Keratinocyte (primary cell): Measurements from ENCODE around the gene ATG2B. TPM values are rescaled to one million over a fixed set of nuclear protein-coding genes. Genes with fewer than 3 reads are reported as not detected.

ENCODE experiments used
- DNase-seq: peaks from one replicate; pipeline ENCODE4 v3.0.0-alpha.2; 2011; ENCODE audit warnings: low read depth, missing footprints, low spot score
- FAIRE-seq: peaks from 2 replicates; lab custom pipeline; 2011; peaks lifted over from hg19 to GRCh38; lab: Jason Lieb, UNC
- H2AFZ ChIP-seq: 2 replicates; pipeline ENCODE4 v1.6.0; 2012; ENCODE audit warnings: low read length, control low read depth, inconsistent platforms; ENCODE audit not compliant: control insufficient read depth
- H3K27ac ChIP-seq: 2 replicates; pipeline ENCODE4 v1.5.1; 2011; ENCODE audit warnings: low read length; ENCODE audit not compliant: control insufficient read depth, insufficient read depth
- H3K27me3 ChIP-seq: 3 replicates; pipeline ENCODE4 v1.6.0; 2011; ENCODE audit warnings: low read length; ENCODE audit not compliant: control insufficient read depth, insufficient read depth; ENCODE audit errors: extremely low read depth
- H3K36me3 ChIP-seq, 2 experiments: 2 replicates in 1 of 2; 3 replicates in 1 of 2; pipeline ENCODE4 v1.5.1; 2011; ENCODE audit warnings: low read length in 2 of 2, mild to moderate bottlenecking in 1 of 2; ENCODE audit not compliant: control insufficient read depth in 2 of 2, insufficient read depth in 2 of 2; ENCODE audit errors: extremely low read depth in 1 of 2
- H3K4me1 ChIP-seq: 3 replicates; pipeline ENCODE4 v1.5.1; 2011; ENCODE audit warnings: low read length; ENCODE audit not compliant: control insufficient read depth, insufficient read depth; ENCODE audit errors: extremely low read depth
- H3K4me2 ChIP-seq: 3 replicates; pipeline ENCODE4 v1.6.0; 2011; ENCODE audit warnings: low read depth, low read length; ENCODE audit not compliant: control insufficient read depth, insufficient read depth; ENCODE audit errors: extremely low read depth
- H3K4me3 ChIP-seq, 3 experiments: fragments of 200-600 bp in 1 of 3; sonication (generic) in 1 of 3; 2 replicates in 2 of 3; 3 replicates in 1 of 3; pipeline ENCODE4 v1.5.1; 2011 to 2016; ENCODE audit warnings: low read length in 3 of 3, mild to moderate bottlenecking in 3 of 3, control low read depth in 2 of 3, inconsistent platforms in 1 of 3, low read depth in 1 of 3, mixed read lengths in 1 of 3, mixed run types in 1 of 3, moderate library complexity in 1 of 3; ENCODE audit not compliant: control insufficient read depth in 2 of 3, insufficient read depth in 2 of 3; ENCODE audit errors: extremely low read depth in 1 of 3
- H3K79me2 ChIP-seq: 2 replicates; pipeline ENCODE4 v1.6.0; 2012; ENCODE audit warnings: low read length; ENCODE audit not compliant: control insufficient read depth, insufficient read depth
- H3K9ac ChIP-seq: 3 replicates; pipeline ENCODE4 v1.6.0; 2011; ENCODE audit warnings: low read length; ENCODE audit not compliant: control insufficient read depth, insufficient read depth; ENCODE audit errors: extremely low read depth
- H3K9me1 ChIP-seq: 3 replicates; pipeline ENCODE4 v1.6.0; 2011; ENCODE audit warnings: low read length; ENCODE audit not compliant: control insufficient read depth, insufficient read depth; ENCODE audit errors: extremely low read depth
- H3K9me3 ChIP-seq: 2 replicates; pipeline ENCODE4 v1.5.1; 2012; ENCODE audit warnings: low read depth, low read length; ENCODE audit not compliant: control insufficient read depth
- H4K20me1 ChIP-seq: 3 replicates; pipeline ENCODE4 v1.6.0; 2011; ENCODE audit warnings: low read length; ENCODE audit not compliant: control insufficient read depth, insufficient read depth; ENCODE audit errors: extremely low read depth
- EZH2 ChIP-seq: IDR thresholded peaks from one replicate; pipeline ENCODE4 v1.6.1; 2012; ENCODE audit warnings: inconsistent platforms, mild to moderate bottlenecking, low read length, moderate library complexity
- dilution Hi-C: fragments of 300-500 bp; cut with MboI; formaldehyde crosslinking; loops from one replicate; pipeline ENCODE4 v1.7.0; 2020; ENCODE audit warnings: low sequenced_read_pairs; ENCODE audit not compliant: extremely low pct_ligation_motif_present
- polyA plus RNA-seq, 5 experiments: library from polyadenylated mRNA; depleted of rRNA in 3 of 5; stranded (reverse) in 3 of 5; stranded (forward) in 1 of 5; unstranded in 1 of 5; fragments of >200 nt; gene quantifications; 1 replicate in 1 of 5; 2 replicates in 3 of 5; 3 replicates in 1 of 5; pipeline versions ENCODE4 v1.2.1 to v1.2.3, GENCODE V29; 2011 to 2012; ENCODE audit warnings: missing spikeins in 2 of 5, low read depth in 1 of 5, low replicate concordance in 1 of 5
- TF ChIP-seq, protein P1 (sequence below), 3 experiments: IDR thresholded peaks in 1 of 3; conservative IDR thresholded peaks in 1 of 3; optimal IDR thresholded peaks in 1 of 3; 2 replicates in 2 of 3; 3 replicates in 1 of 3; pipeline versions ENCODE3 to v1.5.1; 2011; ENCODE audit warnings: low read length in 3 of 3, mild to moderate bottlenecking in 3 of 3, moderate library complexity in 2 of 3, control low read depth in 1 of 3, inconsistent platforms in 1 of 3; ENCODE audit not compliant: insufficient read depth in 2 of 3; ENCODE audit errors: extremely low read depth in 1 of 3

Gene ATG2B
- polyA plus RNA-seq, 1 donor (not counting 4 experiments of a cell fraction or from before 2014, with no cell fraction given): 11.4 TPM

GRCh38 chr14:96373538-96373937 lies 10.4 kb upstream of the ATG2B start:
- Histone ChIP-seq H3K9me3 (no peaks in the 10 kb centered on the region), H3K36me3 (no peaks in the 10 kb centered on the region), H3K4me1 (no peaks in the 10 kb centered on the region), H3K27ac (no peak overlapping the region), H3K9ac (no peak overlapping the region), H3K27me3 (no peaks in the 10 kb centered on the region), H3K4me3 (no peak overlapping the region), H3K79me2 (peaks cover 32% of the 10 kb centered on the region), H4K20me1 (no peaks in the 10 kb centered on the region), H3K4me2 (no peak overlapping the region), H2AFZ (no peak overlapping the region), H3K9me1 (no peaks in the 10 kb centered on the region)
- TF ChIP-seq, protein P1, sequence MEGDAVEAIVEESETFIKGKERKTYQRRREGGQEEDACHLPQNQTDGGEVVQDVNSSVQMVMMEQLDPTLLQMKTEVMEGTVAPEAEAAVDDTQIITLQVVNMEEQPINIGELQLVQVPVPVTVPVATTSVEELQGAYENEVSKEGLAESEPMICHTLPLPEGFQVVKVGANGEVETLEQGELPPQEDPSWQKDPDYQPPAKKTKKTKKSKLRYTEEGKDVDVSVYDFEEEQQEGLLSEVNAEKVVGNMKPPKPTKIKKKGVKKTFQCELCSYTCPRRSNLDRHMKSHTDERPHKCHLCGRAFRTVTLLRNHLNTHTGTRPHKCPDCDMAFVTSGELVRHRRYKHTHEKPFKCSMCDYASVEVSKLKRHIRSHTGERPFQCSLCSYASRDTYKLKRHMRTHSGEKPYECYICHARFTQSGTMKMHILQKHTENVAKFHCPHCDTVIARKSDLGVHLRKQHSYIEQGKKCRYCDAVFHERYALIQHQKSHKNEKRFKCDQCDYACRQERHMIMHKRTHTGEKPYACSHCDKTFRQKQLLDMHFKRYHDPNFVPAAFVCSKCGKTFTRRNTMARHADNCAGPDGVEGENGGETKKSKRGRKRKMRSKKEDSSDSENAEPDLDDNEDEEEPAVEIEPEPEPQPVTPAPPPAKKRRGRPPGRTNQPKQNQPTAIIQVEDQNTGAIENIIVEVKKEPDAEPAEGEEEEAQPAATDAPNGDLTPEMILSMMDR (optimal IDR thresholded peaks at IDR 0.05 in 1 of 3, IDR thresholded peaks at IDR 0.05 in 1 of 3, conservative IDR thresholded peaks at IDR 0.05 in 1 of 3; ENCODE audit: extremely low read depth in 1 of 3, insufficient read depth in 2 of 3, low read length in 3 of 3): no peak
- no peak for TF ChIP-seq EZH2
- FAIRE-seq (no peak), DNase-seq (no peak)
- dilution Hi-C loops: no loop called here

GRCh38 chr14:96370528-96370927 lies 7.4 kb upstream of the ATG2B start:
- no peaks in the 10 kb centered on the region for H3K27me3 ChIP-seq
- dilution Hi-C loops: no loop called here
- peaks cover 57% of the 10 kb centered on the region for H3K79me2 ChIP-seq
- no peaks in the 10 kb centered on the region for H4K20me1 ChIP-seq
- H2AFZ ChIP-seq: no peak overlapping the region
- TF ChIP-seq, protein P1 (optimal IDR thresholded peaks at IDR 0.05 in 1 of 3, IDR thresholded peaks at IDR 0.05 in 1 of 3, conservative IDR thresholded peaks at IDR 0.05 in 1 of 3; ENCODE audit: extremely low read depth in 1 of 3, insufficient read depth in 2 of 3, low read length in 3 of 3): no peak
- no peak for TF ChIP-seq EZH2
- no peak overlapping the region for H3K9ac ChIP-seq
- H3K9me3 ChIP-seq: no peaks in the 10 kb centered on the region
- no peak overlapping the region for H3K4me2 ChIP-seq
- DNase-seq (no peak), FAIRE-seq (no peak)
- H3K4me1 ChIP-seq: no peaks in the 10 kb centered on the region
- H3K27ac ChIP-seq: no peak overlapping the region
- no peak overlapping the region for H3K4me3 ChIP-seq
- peaks cover 0 to 1% of the 10 kb centered on the region in 2 experiments for H3K36me3 ChIP-seq
- H3K9me1 ChIP-seq: peaks cover 3% of the 10 kb centered on the region
